HepG2 (cell line): ENCODE results near the gene BRD3. TPM values are rescaled to one million over a fixed set of nuclear protein-coding genes. Genes with fewer than 3 reads are reported as not detected.

ENCODE experiments used
- ATAD3A ChIP-seq: sonication (generic); formaldehyde crosslinking; IDR thresholded peaks from 2 replicates; pipeline ENCODE4 v1.4.0; 2020; ENCODE audit warnings: missing genetic modification reagents
- CENPT ChIP-seq: sonication (generic); formaldehyde crosslinking; IDR thresholded peaks from 2 replicates; pipeline ENCODE4 v1.8.0; 2022; ENCODE audit warnings: low read depth, mild to moderate bottlenecking, moderate library complexity, missing genetic modification reagents
- DR1 ChIP-seq: sonication (generic); formaldehyde crosslinking; IDR thresholded peaks from 2 replicates; pipeline ENCODE4 v1.8.0; 2021; ENCODE audit warnings: mild to moderate bottlenecking, missing genetic modification reagents, inconsistent platforms
- NCOA5 ChIP-seq: sonication (generic); formaldehyde crosslinking; IDR thresholded peaks from 2 replicates; pipeline ENCODE4 v1.4.0; 2020; ENCODE audit warnings: missing genetic modification reagents
- NFYB ChIP-seq: sonication (generic); formaldehyde crosslinking; IDR thresholded peaks from 2 replicates; pipeline ENCODE4 v1.4.0; 2020; ENCODE audit warnings: missing genetic modification reagents
- NFYC ChIP-seq: IDR thresholded peaks from 2 replicates; pipeline ENCODE4 v1.6.1; 2016; ENCODE audit warnings: missing genetic modification reagents, missing compliant biosample characterization
- SRSF9 ChIP-seq: fragments of 200-400 bp; formaldehyde crosslinking; IDR thresholded peaks from 2 replicates; pipeline ENCODE4 v1.6.1; 2018; ENCODE audit warnings: borderline replicate concordance, mild to moderate bottlenecking, low read depth, low read length; ENCODE audit not compliant: insufficient read depth, poor library complexity, severe bottlenecking
- WIZ ChIP-seq: sonication (generic); formaldehyde crosslinking; IDR thresholded peaks from 2 replicates; pipeline ENCODE4 v1.5.1; 2020; ENCODE audit warnings: mild to moderate bottlenecking, missing genetic modification reagents
- ZMYM4 ChIP-seq: sonication (generic); formaldehyde crosslinking; IDR thresholded peaks from 2 replicates; pipeline ENCODE4 v1.8.1; 2023; ENCODE audit warnings: mild to moderate bottlenecking, missing genetic modification reagents
- ZNF773 ChIP-seq: sonication (generic); formaldehyde crosslinking; IDR thresholded peaks from 2 replicates; pipeline ENCODE4 v1.4.0; 2020; ENCODE audit warnings: missing genetic modification reagents, borderline replicate concordance
- ZNF850 ChIP-seq: sonication (generic); formaldehyde crosslinking; conservative IDR thresholded peaks from 2 replicates; pipeline ENCODE4 v1.9.0; 2021; ENCODE audit warnings: mild to moderate bottlenecking, missing genetic modification reagents
- polyA plus RNA-seq, 8 experiments: library from polyadenylated mRNA; depleted of rRNA in 3 of 8; stranded (reverse) in 7 of 8; unstranded in 1 of 8; fragments of >200 nt; fragmentation: Illumina TruSeq in 4 of 8; extraction: Trizol in 4 of 8; gene quantifications; 2 replicates each; pipeline versions ENCODE4 v1.2.1 to v1.2.3, GENCODE V29; 2011 to 2016; ENCODE audit warnings: low read depth in 4 of 8, missing spikeins in 1 of 8, mixed read lengths in 1 of 8; ENCODE audit not compliant: insufficient read depth in 1 of 8
- total RNA-seq, 5 experiments: library from RNA; depleted of rRNA; stranded (reverse); fragments of >200 nt; fragmentation: Illumina TruSeq; extraction: Trizol; gene quantifications; 2 replicates each; pipeline ENCODE4 v1.2.3, GENCODE V29; 2016; ENCODE audit warnings: low read depth in 1 of 5
- TF ChIP-seq, protein P1 (sequence below): sonication (generic); formaldehyde crosslinking; IDR thresholded peaks from 2 replicates; pipeline ENCODE4 v1.4.0; 2020; ENCODE audit warnings: missing genetic modification reagents
- TF ChIP-seq, protein P2 (sequence below), 2 experiments: sonication (generic) in 1 of 2; formaldehyde crosslinking in 1 of 2; IDR thresholded peaks; 2 replicates each; pipeline versions ENCODE4 v1.6.1 to v1.9.0; 2014 to 2022; ENCODE audit warnings: antibody characterized with exemption in 1 of 2, borderline replicate concordance in 1 of 2, inconsistent platforms in 1 of 2, low read depth in 1 of 2, missing genetic modification reagents in 1 of 2
- TF ChIP-seq, protein P3 (sequence below): sonication (generic); formaldehyde crosslinking; IDR thresholded peaks from 2 replicates; pipeline ENCODE4 v1.8.0; 2022; ENCODE audit warnings: missing genetic modification reagents, mild to moderate bottlenecking, inconsistent platforms, borderline replicate concordance
- TF ChIP-seq, protein P4 (sequence below): sonication (generic); formaldehyde crosslinking; IDR thresholded peaks from 2 replicates; pipeline ENCODE4 v1.5.0; 2020; ENCODE audit warnings: mild to moderate bottlenecking, missing genetic modification reagents

BRD3 gene
- total and polyA plus RNA-seq, 2 of the 13 experiments (the other 11 are each of a cell fraction or from before 2014, with no cell fraction given), result 5.9 to 12.9 TPM

DNA sequence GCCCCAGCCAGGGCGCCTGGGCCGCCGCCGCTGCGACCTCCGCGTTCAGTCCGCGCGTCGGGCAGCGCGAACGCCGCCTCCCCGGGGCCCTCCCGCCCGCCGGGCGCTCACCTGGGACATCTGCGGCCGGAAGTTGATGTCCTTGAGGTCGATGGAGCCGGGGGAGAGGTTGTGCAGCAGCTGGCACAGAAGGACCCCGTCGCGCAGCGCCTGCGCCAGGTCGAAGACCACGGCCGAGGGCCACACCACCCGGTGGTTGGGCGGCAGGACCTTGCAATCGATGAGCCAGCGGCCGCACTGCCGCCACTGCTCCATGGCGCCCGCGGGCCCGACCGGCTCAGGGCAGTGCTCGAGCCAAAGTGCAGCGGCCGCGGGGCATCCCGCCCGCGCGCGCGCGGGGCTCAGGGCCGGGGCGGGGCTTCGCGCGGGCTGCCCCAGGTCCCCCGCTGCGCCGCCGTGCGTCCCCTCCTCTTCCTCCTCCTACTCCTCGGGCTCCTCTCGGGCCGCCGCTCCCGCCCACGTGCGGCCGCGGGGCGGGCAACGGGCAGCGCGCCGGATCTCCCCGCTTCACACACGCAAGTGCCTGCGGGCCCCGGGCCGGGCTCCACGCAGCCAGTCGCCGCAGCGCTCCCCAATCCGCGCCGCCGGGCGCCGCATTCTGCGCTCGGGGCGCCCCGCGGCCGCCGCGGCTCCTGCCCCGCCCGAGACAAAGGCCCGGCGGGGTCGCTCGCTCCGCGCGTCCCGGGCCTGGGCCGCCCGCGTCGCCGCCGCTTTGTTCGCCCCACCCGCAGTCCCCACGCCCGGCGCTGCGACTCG is 75.7 kb downstream of the BRD3 start, which contains the start of gene VAV2 (continued):
- TF ChIP-seq, protein P1, sequence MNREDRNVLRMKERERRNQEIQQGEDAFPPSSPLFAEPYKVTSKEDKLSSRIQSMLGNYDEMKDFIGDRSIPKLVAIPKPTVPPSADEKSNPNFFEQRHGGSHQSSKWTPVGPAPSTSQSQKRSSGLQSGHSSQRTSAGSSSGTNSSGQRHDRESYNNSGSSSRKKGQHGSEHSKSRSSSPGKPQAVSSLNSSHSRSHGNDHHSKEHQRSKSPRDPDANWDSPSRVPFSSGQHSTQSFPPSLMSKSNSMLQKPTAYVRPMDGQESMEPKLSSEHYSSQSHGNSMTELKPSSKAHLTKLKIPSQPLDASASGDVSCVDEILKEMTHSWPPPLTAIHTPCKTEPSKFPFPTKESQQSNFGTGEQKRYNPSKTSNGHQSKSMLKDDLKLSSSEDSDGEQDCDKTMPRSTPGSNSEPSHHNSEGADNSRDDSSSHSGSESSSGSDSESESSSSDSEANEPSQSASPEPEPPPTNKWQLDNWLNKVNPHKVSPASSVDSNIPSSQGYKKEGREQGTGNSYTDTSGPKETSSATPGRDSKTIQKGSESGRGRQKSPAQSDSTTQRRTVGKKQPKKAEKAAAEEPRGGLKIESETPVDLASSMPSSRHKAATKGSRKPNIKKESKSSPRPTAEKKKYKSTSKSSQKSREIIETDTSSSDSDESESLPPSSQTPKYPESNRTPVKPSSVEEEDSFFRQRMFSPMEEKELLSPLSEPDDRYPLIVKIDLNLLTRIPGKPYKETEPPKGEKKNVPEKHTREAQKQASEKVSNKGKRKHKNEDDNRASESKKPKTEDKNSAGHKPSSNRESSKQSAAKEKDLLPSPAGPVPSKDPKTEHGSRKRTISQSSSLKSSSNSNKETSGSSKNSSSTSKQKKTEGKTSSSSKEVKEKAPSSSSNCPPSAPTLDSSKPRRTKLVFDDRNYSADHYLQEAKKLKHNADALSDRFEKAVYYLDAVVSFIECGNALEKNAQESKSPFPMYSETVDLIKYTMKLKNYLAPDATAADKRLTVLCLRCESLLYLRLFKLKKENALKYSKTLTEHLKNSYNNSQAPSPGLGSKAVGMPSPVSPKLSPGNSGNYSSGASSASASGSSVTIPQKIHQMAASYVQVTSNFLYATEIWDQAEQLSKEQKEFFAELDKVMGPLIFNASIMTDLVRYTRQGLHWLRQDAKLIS (CRISPR knock-in tag), result peak; percentile 47; the same call in 1 of the 2 replicates
- TF ChIP-seq ZNF773 (CRISPR knock-in tag) (no peak), DR1 (CRISPR knock-in tag) (no peak; the same call in 1 of the 2 replicates), ZNF850 (CRISPR knock-in tag) (no peak), ATAD3A (no peak), ZMYM4 (CRISPR knock-in tag) (no peak), NFYB (CRISPR knock-in tag) (no peak), CENPT (no peak), NFYC (CRISPR knock-in tag) (no peak), WIZ (CRISPR knock-in tag) (no peak), SRSF9 (no peak), NCOA5 (CRISPR knock-in tag) (no peak)
- TF ChIP-seq, protein P2, sequence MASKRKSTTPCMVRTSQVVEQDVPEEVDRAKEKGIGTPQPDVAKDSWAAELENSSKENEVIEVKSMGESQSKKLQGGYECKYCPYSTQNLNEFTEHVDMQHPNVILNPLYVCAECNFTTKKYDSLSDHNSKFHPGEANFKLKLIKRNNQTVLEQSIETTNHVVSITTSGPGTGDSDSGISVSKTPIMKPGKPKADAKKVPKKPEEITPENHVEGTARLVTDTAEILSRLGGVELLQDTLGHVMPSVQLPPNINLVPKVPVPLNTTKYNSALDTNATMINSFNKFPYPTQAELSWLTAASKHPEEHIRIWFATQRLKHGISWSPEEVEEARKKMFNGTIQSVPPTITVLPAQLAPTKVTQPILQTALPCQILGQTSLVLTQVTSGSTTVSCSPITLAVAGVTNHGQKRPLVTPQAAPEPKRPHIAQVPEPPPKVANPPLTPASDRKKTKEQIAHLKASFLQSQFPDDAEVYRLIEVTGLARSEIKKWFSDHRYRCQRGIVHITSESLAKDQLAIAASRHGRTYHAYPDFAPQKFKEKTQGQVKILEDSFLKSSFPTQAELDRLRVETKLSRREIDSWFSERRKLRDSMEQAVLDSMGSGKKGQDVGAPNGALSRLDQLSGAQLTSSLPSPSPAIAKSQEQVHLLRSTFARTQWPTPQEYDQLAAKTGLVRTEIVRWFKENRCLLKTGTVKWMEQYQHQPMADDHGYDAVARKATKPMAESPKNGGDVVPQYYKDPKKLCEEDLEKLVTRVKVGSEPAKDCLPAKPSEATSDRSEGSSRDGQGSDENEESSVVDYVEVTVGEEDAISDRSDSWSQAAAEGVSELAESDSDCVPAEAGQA (IDR thresholded peaks at IDR 0.05; ENCODE audit: low read depth), result no peak
- TF ChIP-seq, protein P2 (CRISPR knock-in tag; IDR thresholded peaks at IDR 0.05; ENCODE audit: borderline replicate concordance), result no peak
- TF ChIP-seq, protein P3, sequence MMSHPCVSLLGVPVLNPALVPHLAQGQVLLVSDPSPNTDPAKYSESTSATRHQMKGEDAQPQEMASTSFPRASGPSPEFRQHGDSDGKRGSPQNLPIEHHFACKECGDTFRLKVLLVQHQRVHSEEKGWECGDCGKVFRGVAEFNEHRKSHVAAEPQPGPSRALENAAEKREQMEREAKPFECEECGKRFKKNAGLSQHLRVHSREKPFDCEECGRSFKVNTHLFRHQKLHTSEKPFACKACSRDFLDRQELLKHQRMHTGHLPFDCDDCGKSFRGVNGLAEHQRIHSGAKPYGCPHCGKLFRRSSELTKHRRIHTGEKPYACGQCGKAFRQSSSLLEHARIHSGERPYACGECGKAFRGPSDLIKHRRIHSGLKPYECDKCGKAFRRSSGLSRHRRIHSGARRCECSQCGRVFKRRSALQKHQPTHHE, result no peak
- TF ChIP-seq, protein P4, sequence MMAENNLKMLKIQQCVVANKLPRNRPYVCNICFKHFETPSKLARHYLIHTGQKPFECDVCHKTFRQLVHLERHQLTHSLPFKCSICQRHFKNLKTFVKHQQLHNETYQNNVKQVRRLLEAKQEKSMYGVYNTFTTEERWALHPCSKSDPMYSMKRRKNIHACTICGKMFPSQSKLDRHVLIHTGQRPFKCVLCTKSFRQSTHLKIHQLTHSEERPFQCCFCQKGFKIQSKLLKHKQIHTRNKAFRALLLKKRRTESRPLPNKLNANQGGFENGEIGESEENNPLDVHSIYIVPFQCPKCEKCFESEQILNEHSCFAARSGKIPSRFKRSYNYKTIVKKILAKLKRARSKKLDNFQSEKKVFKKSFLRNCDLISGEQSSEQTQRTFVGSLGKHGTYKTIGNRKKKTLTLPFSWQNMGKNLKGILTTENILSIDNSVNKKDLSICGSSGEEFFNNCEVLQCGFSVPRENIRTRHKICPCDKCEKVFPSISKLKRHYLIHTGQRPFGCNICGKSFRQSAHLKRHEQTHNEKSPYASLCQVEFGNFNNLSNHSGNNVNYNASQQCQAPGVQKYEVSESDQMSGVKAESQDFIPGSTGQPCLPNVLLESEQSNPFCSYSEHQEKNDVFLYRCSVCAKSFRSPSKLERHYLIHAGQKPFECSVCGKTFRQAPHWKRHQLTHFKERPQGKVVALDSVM (CRISPR knock-in tag), result no peak
